ENCODE results near the gene ZNF891. TPM values are rescaled to one million over a fixed set of nuclear protein-coding genes. Genes with fewer than 3 reads are reported as not detected.

Gene ZNF891
- total RNA-seq, 1 donor, result 1.4 TPM

GRCh38 chr12:133108150-133108549 is 21.9 kb downstream of the ZNF891 start:
- Histone ChIP-seq H3K79me2 (ENCODE audit: insufficient read depth, low read length) (no peaks in the 10 kb centered on the region), H3K27ac (ENCODE audit: low read depth, low read length) (no peak overlapping the region), H3K36me3 (ENCODE audit: insufficient read depth, low read length) (peaks cover 32% of the 10 kb centered on the region), H3K4me1 (ENCODE audit: insufficient read depth, low read length) (no peaks in the 10 kb centered on the region), H2AFZ (ENCODE audit: low read length) (no peak overlapping the region), H3K4me3 (ENCODE audit: insufficient read depth, low read length) (no peak overlapping the region), H3K27me3 (ENCODE audit: insufficient read depth, low read length) (no peaks in the 10 kb centered on the region), H3K9me3 (ENCODE audit: low read depth, low read length) (peaks cover 54% of the 10 kb centered on the region), H4K20me1 (ENCODE audit: insufficient read depth, low read length) (no peaks in the 10 kb centered on the region), H3K4me2 (ENCODE audit: insufficient read depth, low read length) (no peak overlapping the region)
- no peak for DNase-seq (ENCODE audit: insufficient read length, low spot score, missing footprints)
- TF ChIP-seq CTCF (IDR thresholded peaks at IDR 0.05; ENCODE audit: extremely low read depth, low read depth, low read length), result no peak

- Histone ChIP-seq H2AFZ (ENCODE audit: low read length) (no peak overlapping the region), H3K36me3 (ENCODE audit: insufficient read depth, low read length) (peaks cover 41% of the 10 kb centered on the region), H3K79me2 (ENCODE audit: insufficient read depth, low read length) (no peaks in the 10 kb centered on the region), H3K27ac (ENCODE audit: low read depth, low read length) (no peak overlapping the region), H3K4me2 (ENCODE audit: insufficient read depth, low read length) (no peak overlapping the region), H4K20me1 (ENCODE audit: insufficient read depth, low read length) (no peaks in the 10 kb centered on the region), H3K4me3 (ENCODE audit: insufficient read depth, low read length) (no peak overlapping the region), H3K4me1 (ENCODE audit: insufficient read depth, low read length) (no peaks in the 10 kb centered on the region), H3K9me3 (ENCODE audit: low read depth, low read length) (peaks cover 60% of the 10 kb centered on the region), H3K27me3 (ENCODE audit: insufficient read depth, low read length) (no peaks in the 10 kb centered on the region)
- DNase-seq (ENCODE audit: insufficient read length, low spot score, missing footprints), result no peak
- TF ChIP-seq CTCF (IDR thresholded peaks at IDR 0.05; ENCODE audit: extremely low read depth, low read depth, low read length), result no peak
Measured at GRCh38 chr12:133107121-133107520, 23.0 kb downstream of the ZNF891 start.

DNA sequence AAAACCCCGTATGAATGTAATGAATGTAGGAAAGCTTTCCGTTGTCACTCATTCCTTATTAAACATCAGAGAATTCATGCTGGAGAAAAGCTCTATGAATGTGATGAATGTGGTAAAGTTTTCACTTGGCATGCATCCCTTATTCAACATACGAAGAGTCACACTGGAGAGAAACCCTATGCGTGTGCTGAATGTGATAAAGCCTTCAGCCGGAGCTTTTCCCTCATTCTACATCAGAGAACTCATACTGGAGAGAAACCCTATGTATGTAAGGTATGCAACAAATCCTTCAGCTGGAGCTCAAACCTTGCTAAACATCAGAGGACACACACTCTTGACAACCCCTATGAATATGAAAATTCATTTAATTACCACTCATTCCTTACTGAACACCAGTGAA is 23.8 kb downstream of the ZNF891 start:
- no peak overlapping the region for H3K4me2 ChIP-seq (ENCODE audit: insufficient read depth, low read length)
- H2AFZ ChIP-seq (ENCODE audit: low read length), result no peak overlapping the region
- no peak overlapping the region for H3K27ac ChIP-seq (ENCODE audit: low read depth, low read length)
- no peaks in the 10 kb centered on the region for H3K79me2 ChIP-seq (ENCODE audit: insufficient read depth, low read length)
- no peaks in the 10 kb centered on the region for H3K27me3 ChIP-seq (ENCODE audit: insufficient read depth, low read length)
- H3K36me3 ChIP-seq (ENCODE audit: insufficient read depth, low read length), result peaks cover 50% of the 10 kb centered on the region
- no peaks in the 10 kb centered on the region for H3K4me1 ChIP-seq (ENCODE audit: insufficient read depth, low read length)
- no peak for DNase-seq (ENCODE audit: insufficient read length, low spot score, missing footprints)
- no peak for TF ChIP-seq CTCF (IDR thresholded peaks at IDR 0.05; ENCODE audit: extremely low read depth, low read depth, low read length)
- no peaks in the 10 kb centered on the region for H4K20me1 ChIP-seq (ENCODE audit: insufficient read depth, low read length)
- H3K4me3 ChIP-seq (ENCODE audit: insufficient read depth, low read length), result no peak overlapping the region
- peaks cover 66% of the 10 kb centered on the region for H3K9me3 ChIP-seq (ENCODE audit: low read depth, low read length)

GRCh38 chr12:133105620-133106019 is 24.5 kb downstream of the ZNF891 start:
- H4K20me1 ChIP-seq (ENCODE audit: insufficient read depth, low read length), result no peaks in the 10 kb centered on the region
- peaks cover 56% of the 10 kb centered on the region for H3K36me3 ChIP-seq (ENCODE audit: insufficient read depth, low read length)
- TF ChIP-seq CTCF (IDR thresholded peaks at IDR 0.05; ENCODE audit: extremely low read depth, low read depth, low read length), result no peak
- H3K9me3 ChIP-seq (ENCODE audit: low read depth, low read length), result peaks cover 64% of the 10 kb centered on the region
- no peak overlapping the region for H3K27ac ChIP-seq (ENCODE audit: low read depth, low read length)
- no peaks in the 10 kb centered on the region for H3K4me1 ChIP-seq (ENCODE audit: insufficient read depth, low read length)
- H3K4me2 ChIP-seq (ENCODE audit: insufficient read depth, low read length), result no peak overlapping the region
- H3K4me3 ChIP-seq (ENCODE audit: insufficient read depth, low read length), result no peak overlapping the region
- DNase-seq (ENCODE audit: insufficient read length, low spot score, missing footprints), result no peak
- no peak overlapping the region for H2AFZ ChIP-seq (ENCODE audit: low read length)
- no peaks in the 10 kb centered on the region for H3K27me3 ChIP-seq (ENCODE audit: insufficient read depth, low read length)
- no peaks in the 10 kb centered on the region for H3K79me2 ChIP-seq (ENCODE audit: insufficient read depth, low read length)

Data from osteoblast (primary cell).